HG02870 (cell line): Measurements from ENCODE around the gene SPINK7.
"Not testable (repeated sequence)": the region's sequence is repeated elsewhere in the genome, so short reads cannot be mapped to it uniquely, and the experiment has no call there.

ENCODE experiments used
- ATAC-seq: cut with Tn5 transposase; IDR thresholded peaks from one replicate; pipeline ENCODE4 v1.9.1; 2021; ENCODE audit warnings: mild to moderate bottlenecking, moderate library complexity; ENCODE audit not compliant: unreplicated experiment

The SPINK7 gene

DNA sequence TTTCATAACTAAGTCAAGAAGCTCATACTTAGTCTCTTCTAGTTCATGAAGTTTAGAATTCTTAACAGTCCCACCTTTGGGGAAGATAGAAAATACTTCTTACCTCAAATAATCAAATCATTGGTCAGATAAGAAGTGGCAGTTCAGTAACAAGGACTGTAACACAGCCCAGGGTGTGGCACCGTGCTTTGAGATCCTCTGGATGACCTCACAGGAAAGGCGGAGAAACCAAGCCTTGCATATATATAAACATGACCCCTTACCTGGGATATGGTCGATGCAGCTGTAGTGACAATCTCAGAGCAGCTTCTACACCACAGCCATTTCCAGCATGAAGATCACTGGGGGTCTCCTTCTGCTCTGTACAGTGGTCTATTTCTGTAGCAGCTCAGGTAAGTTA lies at the start of gene SPINK7:
Gene SPINK7 (plus strand): TSS at position 271 of the 400 bp plus-strand sequence. CDS start 61 bp downstream, at position 332.
- no peak for ATAC-seq

DNA sequence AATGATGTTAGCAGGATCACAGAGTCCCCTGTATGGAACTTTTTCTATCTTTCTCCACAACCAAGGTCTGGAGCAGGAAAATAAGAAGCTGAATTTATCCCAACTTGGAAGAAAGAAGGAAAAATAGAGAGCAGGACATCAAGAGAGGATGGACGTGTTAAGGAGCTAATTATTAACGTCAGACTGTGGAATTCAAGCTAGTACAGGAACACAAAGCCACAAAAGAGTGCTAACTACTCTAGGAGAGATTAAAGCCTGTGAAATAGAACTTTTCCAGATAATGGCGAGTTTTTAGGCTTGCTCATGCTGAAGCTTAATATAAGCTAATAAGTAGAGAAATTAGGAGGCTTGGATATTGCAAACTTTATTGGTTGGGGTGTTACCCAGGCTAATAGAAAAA lies 44.3 kb upstream of the SPINK7 start:
- no peak for ATAC-seq

DNA sequence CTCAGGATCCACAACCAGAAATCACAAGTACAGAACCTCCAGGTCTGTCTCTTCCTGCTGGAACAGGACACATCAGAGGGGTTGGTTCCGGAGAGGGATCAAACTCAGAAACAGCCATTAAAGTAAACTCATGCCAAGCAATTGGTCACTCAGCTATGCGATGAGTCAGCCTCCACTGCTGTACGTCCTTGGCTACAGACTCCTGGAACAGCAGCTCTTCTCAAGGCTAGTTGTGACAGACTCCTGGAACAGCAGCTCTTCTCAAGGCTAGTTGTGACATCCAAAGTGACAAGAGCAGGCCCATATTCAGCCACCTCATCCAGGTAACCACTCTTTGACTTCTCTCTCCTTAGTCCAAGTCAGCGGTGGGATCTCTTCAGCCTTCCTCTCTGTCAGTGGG lies 43.7 kb upstream of the SPINK7 start, which contains the start of gene SPINK13:
Gene SPINK13 (plus strand): TSS at position 229 of the 400 bp plus-strand sequence. CDS start 1,279 bp downstream, outside the sequence.
- no peak for ATAC-seq

DNA sequence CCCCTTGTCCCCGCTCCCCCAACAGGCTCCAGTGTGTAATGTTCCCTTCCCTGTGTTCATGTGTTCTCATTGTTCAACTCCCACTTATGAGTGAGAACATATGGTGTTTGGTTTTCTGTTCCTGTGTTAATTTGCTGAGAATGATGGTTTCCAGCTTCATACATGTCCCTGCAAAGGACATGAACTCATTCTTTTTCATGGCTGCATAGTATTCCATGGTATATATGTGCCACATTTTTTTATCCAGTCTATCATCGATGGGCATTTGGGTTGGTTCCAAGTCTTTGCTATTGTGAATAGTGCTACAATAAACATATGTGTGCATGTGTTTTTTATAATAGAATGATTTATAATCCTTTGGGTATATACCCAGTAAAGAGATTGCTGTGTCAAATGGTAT lies 37.1 kb upstream of the SPINK7 start:
- not testable (repeated sequence) for ATAC-seq

DNA sequence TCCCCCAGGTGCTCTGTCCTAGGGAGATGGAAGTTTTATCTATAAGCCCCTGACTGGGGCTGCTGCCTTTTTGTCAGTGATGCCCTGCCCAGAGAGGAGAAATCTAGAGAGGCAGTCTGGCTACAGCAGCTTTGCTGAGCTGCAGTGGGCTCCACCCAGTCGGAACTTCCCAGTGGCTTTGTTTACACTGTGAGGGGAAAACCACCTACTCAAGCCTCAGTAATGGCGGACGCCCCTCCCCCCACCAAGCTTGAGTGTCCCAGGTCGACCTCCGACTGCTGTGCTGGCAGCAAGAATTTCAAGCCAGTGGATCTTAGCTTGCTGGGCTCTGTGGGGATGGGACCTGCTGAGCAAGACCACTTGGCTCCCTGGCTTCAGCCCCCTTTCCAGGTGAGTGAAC lies 31.3 kb upstream of the SPINK7 start:
- not testable (repeated sequence) for ATAC-seq

DNA sequence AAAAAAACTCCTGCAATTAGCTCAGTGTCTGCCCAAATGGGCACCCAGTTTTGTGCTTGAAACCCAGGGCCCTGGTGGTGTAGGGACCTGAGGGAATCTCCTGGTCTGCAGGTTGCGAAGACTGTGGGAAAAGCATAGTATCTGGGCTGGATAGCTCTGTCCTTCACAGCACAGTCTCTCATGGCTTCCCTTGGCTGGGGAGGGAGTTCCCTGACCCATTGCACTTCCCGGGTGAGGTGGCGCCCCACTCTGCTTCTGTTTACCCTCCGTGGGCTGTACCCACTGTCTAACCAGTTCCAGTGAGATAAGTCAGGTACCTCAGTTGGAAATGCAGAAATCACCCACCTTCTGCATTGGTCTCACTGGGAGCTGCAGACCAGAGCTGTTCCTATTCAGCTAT lies 30.9 kb upstream of the SPINK7 start:
- not testable (repeated sequence) for ATAC-seq

DNA sequence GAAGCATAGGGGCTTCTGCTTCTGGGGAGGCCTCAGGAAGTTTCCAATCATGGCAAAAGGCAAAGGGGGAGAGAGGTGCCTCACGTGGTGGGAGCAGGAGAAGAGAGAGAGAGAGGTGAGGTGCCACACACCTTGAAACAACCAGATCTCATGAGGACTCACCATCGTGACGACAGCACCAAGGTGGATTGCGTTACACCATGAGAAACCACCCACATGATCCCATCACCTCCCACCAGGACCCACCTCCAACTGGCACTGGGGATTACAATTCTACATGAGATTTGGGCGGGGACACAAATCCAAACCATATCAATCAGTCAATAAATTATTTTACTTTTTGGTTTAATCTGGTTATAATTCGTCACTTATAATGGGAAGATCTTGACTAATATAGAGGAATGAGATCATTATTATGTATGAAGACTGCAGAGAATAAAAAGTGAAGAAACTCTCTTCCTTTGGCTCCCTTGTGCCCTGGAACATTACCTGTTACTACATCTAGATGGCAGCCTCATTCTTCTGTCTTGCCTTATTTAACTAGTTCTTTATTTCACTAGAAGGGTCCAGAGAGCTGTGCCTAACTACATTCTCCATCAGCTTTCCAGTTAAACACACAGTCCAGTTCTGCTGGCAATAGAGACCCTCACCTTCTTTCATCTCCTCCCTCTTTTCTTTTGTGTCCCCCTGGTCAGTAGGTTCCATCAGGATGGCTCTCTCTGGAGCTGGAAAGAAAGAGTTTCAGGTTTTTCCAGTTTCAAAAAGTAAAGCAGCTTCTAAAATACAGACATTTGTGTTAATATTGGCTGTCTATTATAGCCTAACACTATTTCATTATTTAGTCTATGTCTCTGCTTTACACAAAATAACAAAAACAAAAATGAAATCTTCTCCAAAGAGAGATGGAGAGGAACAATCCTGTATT lies 21.7 kb upstream of the SPINK7 start:
- ATAC-seq = no peak

DNA sequence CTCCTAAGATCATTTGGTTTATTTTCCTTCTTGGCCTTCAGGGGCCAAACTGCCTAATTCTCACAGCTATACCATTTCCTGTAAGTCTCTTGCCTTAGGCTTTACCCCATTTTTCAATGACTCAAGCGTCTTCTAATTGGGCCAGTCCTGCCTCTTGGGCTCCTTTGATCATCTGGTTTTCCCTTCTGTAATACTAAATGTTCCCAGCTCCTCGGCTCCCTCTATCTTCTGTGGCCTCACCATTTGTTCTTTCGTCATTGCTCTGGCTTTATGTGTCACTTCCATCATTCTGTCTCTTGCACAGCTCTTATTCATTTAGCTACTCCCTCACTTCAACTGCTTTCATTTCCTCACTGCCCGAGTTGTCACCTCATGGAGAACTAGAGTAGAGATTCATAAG lies 14.5 kb upstream of the SPINK7 start:
- no peak for ATAC-seq

DNA sequence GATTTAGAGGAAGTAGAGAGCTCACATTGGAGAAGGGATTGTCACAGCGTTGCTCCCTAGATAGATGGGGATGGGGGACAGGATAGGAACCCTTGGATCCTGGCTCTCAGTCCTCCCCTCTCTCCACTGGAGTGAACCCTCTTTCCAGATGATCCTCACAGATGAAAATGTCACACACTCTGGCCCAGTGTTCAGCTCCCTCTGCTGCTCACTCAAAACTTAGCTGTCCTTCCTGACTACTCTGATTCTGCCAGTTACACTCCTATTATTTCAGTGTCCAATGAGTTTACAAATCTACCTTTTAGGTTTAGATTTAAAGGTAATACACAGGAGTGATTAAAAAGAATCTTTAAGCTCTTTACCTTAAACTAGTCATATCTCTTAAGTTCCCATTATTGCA lies 5.8 kb upstream of the SPINK7 start:
- no peak for ATAC-seq

DNA sequence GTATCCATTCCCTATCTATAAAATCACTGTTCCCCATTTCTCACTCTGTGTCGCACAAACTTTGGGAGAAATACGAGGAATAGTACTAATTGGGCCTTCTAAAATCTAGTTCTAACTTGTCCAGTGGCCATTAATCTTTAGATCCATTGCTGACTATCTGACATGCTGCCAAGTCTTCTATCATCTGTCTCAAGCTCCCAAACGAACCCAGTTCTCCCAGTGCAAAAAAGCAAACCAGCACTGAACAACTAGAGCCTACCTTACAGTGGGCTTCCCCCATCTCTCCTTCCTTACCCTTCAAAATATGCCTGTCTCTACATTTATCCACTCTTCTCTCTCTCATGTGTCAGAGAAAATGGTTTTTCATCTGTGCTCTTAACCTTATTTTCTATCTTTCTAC lies 3.2 kb upstream of the SPINK7 start:
- ATAC-seq = no peak

DNA sequence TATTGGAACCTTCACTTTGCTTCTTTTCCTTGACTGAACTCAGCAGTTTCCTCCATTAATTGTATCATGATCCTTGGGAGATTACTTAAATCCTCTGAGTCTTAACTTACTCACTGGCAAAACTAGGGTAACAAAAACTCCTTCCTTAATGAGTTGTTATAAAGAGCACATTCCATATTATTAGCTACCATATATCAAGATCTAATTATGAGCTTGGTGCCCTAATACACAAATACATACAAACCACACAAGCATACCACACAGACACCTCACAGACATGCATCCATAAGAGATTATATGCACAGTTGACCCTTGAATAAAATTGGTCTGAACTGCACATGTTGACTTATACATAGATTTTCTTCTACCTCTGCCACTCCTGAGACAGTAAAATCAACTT lies 2.5 kb upstream of the SPINK7 start:
- ATAC-seq = no peak

DNA sequence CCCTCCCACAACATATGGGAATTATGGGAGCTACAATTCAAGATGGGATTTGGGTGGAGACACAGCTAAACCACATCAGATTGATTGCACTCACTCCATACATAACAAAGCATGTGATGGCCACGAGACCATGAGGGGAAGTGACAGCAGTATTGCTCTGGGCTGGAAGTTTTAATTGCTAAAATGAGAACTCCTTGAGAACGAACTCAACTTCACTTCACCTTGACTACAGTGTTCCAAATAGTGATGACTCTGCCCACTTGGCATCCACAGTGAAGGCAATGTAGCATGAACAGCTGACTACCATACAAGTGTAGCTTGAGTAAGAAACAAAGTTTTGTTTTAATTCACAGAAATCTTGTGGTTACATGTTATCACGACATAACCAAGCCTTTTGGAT lies 739 bp upstream of the SPINK7 start:
- ATAC-seq = no peak

DNA sequence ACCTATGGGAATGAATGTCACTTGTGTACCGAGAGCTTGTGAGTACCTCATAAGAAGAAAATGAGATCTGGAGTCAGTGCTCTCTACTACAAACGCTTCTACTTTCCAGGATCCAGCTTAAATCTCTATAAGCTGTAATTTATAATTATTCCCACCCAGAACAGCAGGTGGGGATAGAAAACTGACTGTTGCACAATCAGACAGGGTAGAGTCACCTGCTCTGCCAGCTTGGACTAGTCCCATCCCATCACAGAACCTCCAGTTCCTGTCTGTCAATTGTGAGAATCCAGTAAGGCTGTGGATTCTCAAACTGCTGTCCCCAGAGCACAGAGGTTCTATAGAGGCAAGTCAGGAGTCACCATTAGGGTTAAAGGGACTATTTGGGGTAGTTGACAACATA lies 2.0 kb downstream of the SPINK7 start:
- ATAC-seq = no peak

DNA sequence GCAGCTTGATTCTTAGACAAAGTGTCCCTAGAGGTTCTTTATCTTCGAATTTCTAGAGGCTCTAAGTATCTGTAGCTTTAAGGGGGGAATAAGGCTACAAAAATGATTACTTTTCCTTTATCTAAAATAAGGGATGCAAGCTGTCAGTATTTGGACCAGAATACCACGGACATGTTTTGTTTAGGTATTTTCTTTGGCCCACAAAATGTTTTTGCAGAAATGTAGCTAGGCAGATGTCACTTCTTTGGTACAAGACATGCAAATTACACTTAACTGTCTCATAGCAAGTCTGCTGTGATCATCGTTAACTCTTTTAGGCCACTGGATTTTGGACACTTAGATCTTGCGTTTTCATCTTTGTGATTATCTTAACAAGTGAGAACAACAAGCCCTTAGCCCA lies 2.5 kb downstream of the SPINK7 start:
- no peak for ATAC-seq

DNA sequence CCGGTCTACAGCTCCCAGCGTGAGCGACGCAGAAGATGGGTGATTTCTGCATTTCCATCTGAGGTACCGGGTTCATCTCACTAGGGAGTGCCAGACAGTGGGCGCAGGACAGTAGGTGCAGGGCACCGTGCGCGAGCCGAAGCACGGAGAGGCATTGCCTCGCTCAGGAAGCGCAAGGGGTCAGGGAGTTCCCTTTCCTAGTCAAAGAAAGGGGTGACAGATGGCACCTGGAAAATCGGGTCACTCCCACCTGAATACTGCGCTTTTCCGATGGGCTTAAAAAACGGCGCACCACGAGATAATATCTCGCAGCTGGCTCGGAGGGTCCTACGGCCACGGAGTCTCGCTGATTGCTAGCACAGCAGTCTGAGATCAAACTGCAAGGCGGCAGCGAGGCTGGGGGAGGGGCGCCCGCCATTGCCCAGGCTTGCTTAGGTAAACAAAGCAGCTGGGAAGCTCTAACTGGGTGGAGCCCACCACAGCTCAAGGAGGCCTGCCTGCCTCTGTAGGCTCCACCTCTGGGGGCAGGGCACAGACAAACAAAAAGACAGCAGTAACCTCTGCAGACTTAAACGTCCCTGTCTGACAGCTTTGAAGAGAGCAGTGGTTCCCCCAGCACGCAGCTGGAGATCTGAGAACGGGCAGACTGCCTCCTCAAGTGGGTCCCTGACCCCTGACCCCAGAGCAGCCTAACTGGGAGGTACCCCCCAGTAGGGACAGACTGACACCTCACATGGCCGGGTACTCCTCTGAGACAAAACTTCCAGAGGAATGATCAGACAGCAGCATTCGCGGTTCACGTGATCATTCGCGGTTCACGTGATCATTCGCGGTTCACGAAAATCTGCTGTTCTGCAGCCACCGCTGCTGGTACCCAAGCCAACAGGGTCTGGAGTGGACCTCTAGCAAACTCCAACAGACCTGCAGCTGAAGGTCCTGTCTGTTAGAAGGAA lies 8.1 kb downstream of the SPINK7 start:
- not testable (repeated sequence) for ATAC-seq

DNA sequence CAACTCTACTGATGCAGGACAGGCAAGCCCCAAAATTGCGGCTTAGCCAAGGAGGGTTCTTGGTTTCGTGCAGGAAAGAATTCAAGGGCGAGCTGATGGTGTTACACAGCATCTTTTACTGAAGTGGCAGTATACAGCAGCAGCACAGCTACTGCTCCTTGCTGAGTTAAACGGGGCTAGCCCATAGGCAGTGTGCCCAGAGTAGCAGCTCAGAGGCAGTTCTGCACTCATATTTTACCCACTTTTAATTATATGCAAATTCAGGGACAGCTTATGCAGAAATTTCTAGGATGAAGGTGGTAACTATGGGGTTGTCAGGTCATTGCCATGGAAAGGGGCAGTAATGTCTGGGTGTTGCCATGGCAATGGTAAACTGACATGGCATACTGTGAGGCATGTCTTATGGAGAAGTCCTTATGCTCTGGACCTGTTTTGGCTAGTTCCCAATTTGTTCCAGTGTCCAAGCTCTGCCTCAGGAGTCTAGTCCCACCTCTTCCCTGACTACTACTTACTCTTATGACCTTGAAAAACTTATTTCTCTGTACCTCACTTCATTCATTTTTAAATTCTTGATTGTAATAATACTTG lies 21.1 kb downstream of the SPINK7 start:
- ATAC-seq = no peak

DNA sequence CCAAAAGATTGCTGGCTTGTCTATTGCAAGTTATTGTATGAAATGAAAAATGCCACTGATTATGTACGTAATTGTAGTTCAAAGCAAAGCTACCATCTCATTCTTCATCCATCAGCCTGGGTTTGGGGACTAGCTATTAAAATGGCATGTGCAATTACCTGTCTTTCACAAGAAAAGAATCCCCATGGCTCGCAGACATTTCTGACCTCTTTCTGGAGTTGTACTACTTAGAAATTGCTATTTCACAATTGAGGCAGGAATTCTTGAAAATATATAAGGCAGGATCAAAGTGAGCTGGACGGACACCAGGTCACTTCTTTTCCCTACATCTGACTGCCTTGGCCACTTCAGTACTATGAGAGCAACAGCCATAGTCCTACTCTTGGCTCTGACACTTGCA lies 23.0 kb downstream of the SPINK7 start, which contains the start of gene SPINK9:
Gene SPINK9 (plus strand): TSS at position 301 of the 400 bp plus-strand sequence. CDS start 55 bp downstream, at position 356.
- no peak for ATAC-seq

DNA sequence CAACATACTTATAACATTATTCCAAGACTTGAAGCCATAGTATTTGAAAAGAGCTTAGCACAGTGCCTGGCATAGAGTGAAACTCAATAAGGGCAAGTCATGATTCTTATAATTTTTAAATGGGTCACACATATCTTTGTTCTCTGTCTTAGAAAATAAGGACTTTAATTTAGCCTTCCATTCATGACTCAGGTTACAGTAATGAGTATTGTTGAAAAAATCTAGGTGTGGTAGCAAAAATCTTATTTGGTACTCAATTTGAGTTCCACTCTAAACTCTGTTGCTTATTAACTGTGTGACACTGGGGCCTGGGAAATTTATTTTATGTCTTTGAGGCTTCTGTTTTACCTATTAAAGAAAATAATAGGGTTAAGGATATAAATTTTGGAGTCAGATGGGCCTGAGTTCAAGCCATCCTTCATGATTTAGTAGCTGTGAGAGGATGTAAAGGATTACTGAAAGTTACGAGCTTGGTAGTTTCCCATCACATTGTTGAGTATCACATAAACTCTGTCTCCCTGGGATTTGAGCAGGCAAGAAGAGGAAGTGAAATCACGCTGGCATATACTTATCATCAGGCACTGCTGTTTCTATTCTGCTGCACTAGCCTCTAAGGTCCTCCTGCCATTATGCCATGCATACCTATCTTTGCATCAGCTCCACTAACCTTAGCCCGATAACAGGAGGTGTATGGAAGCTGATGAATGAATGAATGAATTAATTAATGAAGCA lies 24.6 kb downstream of the SPINK7 start:
- no peak for ATAC-seq

DNA sequence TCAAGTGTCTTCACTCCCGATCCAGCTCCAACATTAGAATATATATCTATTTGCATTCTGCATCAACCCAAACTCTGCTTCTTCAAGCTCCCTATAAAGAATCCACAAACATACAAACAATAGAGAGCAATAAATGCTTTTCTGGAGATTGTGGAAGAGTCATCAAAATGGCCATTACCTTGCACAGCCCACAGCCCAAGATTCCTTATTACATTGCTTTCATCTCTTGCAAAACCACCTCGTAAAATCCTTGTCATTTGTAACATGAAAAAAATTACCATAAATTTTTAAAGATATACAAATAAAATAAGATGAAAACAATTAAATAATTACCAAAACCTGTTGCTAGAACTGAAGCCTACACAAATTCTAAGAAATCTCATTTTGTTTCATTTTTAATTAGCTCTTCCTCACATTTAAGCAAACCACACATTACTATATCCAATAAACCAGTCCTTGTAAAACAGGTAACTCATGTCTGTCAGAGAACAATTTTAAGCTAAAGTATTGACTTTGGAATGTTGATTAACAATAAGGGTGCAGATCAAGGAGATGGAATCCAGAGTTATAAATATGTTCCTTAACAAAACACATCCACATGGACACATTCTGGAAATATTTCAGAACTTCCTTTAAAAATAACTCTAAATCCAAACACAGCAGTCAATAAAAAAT lies 30.3 kb downstream of the SPINK7 start:
- no peak for ATAC-seq

DNA sequence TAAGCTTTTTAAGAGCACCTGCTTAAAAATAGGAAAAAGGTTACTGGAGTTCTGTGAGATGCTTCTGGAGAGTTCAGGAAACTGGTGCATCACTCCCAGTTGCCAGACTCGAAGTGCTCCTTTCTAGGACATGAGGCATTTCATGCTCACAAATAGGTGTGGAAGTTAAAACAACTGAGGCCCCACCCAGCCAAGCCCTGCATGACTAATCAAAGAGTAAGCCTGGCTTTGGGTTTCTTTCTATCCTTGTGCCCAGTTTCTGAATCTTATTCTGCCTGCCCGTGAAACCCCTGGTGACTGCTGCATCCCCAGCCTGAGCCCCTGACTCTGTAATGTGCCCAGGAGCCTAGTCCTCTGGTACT lies 30.8 kb downstream of the SPINK7 start:
- ATAC-seq = no peak
